HG03139 (cell line): Measurements from ENCODE around the gene CLPX.
"Not testable (repeated sequence)": the region's sequence is repeated elsewhere in the genome, so short reads cannot be mapped to it uniquely, and the experiment has no call there.

ENCODE experiments used
- ATAC-seq: cut with Tn5 transposase; IDR thresholded peaks from one replicate; pipeline ENCODE4 v1.9.1; 2021; ENCODE audit not compliant: unreplicated experiment

The CLPX gene

GRCh38 chr15:65184868-65185717 lies at the start of gene CLPX:
CLPX (minus strand) TSS chr15:65185342; CDS start chr15:65185153, 189 bp downstream.
- ATAC-seq, result peak; percentile 76

GRCh38 chr15:65233696-65234095 lies 48.6 kb upstream of the CLPX start:
- no peak for ATAC-seq

- no peak for ATAC-seq
Measured at GRCh38 chr15:65232520-65232919, 47.4 kb upstream of the CLPX start.

GRCh38 chr15:65231306-65231705 lies 46.2 kb upstream of the CLPX start:
- no peak for ATAC-seq

GRCh38 chr15:65226901-65227300 lies 41.8 kb upstream of the CLPX start:
- ATAC-seq, result not testable (repeated sequence)

GRCh38 chr15:65226221-65226620 lies 41.1 kb upstream of the CLPX start:
- no peak for ATAC-seq

GRCh38 chr15:65223996-65224395 lies 38.9 kb upstream of the CLPX start:
- ATAC-seq, result no peak

GRCh38 chr15:65222891-65223290 lies 37.7 kb upstream of the CLPX start:
- ATAC-seq, result no peak

- no peak for ATAC-seq
Measured at GRCh38 chr15:65221697-65222096, 36.6 kb upstream of the CLPX start.

- ATAC-seq, result no peak
Measured at GRCh38 chr15:65219137-65219536, 34.0 kb upstream of the CLPX start.

GRCh38 chr15:65217526-65218482 lies 32.7 kb upstream of the CLPX start:
- no peak for ATAC-seq

GRCh38 chr15:65215496-65215895 lies 30.4 kb upstream of the CLPX start:
- ATAC-seq, result no peak

GRCh38 chr15:65214010-65214409 lies 28.9 kb upstream of the CLPX start:
- ATAC-seq, result no peak

GRCh38 chr15:65213241-65213640 lies 28.1 kb upstream of the CLPX start:
- no peak for ATAC-seq

GRCh38 chr15:65212097-65212496 lies 27.0 kb upstream of the CLPX start:
- ATAC-seq, result no peak

- no peak for ATAC-seq
Measured at GRCh38 chr15:65211482-65211982, 26.4 kb upstream of the CLPX start.

- ATAC-seq, result no peak
Measured at GRCh38 chr15:65210770-65211481, 25.8 kb upstream of the CLPX start, which contains the start of gene CILP. CILP (minus strand) TSS chr15:65211473; CDS start chr15:65209755, 1,718 bp downstream.

GRCh38 chr15:65209701-65210643 lies 24.8 kb upstream of the CLPX start:
- ATAC-seq, result no peak

- no peak for ATAC-seq
Measured at GRCh38 chr15:65208647-65209046, 23.5 kb upstream of the CLPX start.
